Common myeloid progenitor, CD34-positive (primary cell): ENCODE results near the gene ELOVL5.

Source experiments
- CTCF ChIA-PET: fragments of 350-600 bp; sonication (Branson Sonifier 250); formaldehyde crosslinking; loops from one replicate; lab custom pipeline; 2021; ENCODE audit warnings: antibody characterized with exemption; lab: Charles Lee
- POLR2A ChIA-PET: fragments of 350-600 bp; sonication (Branson Sonifier 250); formaldehyde crosslinking; loops from one replicate; lab custom pipeline; 2021; ENCODE audit warnings: antibody characterized with exemption; lab: Charles Lee
- DNase-seq, 3 donors: peaks; one replicate each; pipeline versions ENCODE4 v3.0.0 to v3.0.0-alpha.2; 2013
- H3K27ac ChIP-seq, 2 experiments: 1 replicate in 1 of 2; 2 replicates in 1 of 2; pipeline ENCODE4 v1.7.0; 2013; ENCODE audit warnings: inconsistent platforms in 2 of 2, low read length in 2 of 2, mild to moderate bottlenecking in 2 of 2, low read depth in 1 of 2, moderate library complexity in 1 of 2; ENCODE audit not compliant: severe bottlenecking in 2 of 2, insufficient read depth in 1 of 2, poor library complexity in 1 of 2
- H3K27me3 ChIP-seq, 5 experiments: replicated peaks in 2 of 5; 1 replicate in 3 of 5; 2 replicates in 2 of 5; pipeline versions ENCODE4 v1.6.1 to v1.7.0; 2013; ENCODE audit warnings: low read length in 4 of 5, mild to moderate bottlenecking in 2 of 5, moderate library complexity in 2 of 5, inconsistent platforms in 1 of 5; ENCODE audit not compliant: insufficient read depth in 5 of 5, control insufficient read depth in 4 of 5
- H3K36me3 ChIP-seq, 4 experiments: 1 replicate in 2 of 4; 2 replicates in 2 of 4; pipeline versions ENCODE4 v1.6.1 to v1.7.0; 2013; ENCODE audit warnings: low read length in 3 of 4, control low read depth in 1 of 4, mild to moderate bottlenecking in 1 of 4; ENCODE audit not compliant: control insufficient read depth in 4 of 4, insufficient read depth in 4 of 4
- H3K4me1 ChIP-seq, 4 experiments: 1 replicate in 3 of 4; 2 replicates in 1 of 4; pipeline versions ENCODE4 v1.6.1 to v1.7.1; 2013; ENCODE audit warnings: low read length in 3 of 4, mild to moderate bottlenecking in 3 of 4, control low read depth in 1 of 4, inconsistent platforms in 1 of 4, moderate library complexity in 1 of 4; ENCODE audit not compliant: control insufficient read depth in 4 of 4, insufficient read depth in 4 of 4; ENCODE audit errors: control extremely low read depth in 1 of 4
- H3K4me3 ChIP-seq, 7 experiments: 1 replicate in 4 of 7; 2 replicates in 3 of 7; pipeline versions ENCODE4 v1.5.1 to v1.7.0; 2013; ENCODE audit warnings: mild to moderate bottlenecking in 7 of 7, low read length in 6 of 7, moderate library complexity in 6 of 7, inconsistent platforms in 2 of 7, low read depth in 2 of 7, control low read depth in 1 of 7; ENCODE audit not compliant: insufficient read depth in 4 of 7, control insufficient read depth in 1 of 7; ENCODE audit errors: extremely low read depth in 1 of 7
- H3K9me3 ChIP-seq, 5 experiments: 1 replicate in 4 of 5; 2 replicates in 1 of 5; pipeline versions ENCODE4 v1.6.1 to v1.7.1; 2013; ENCODE audit warnings: low read length in 4 of 5, mild to moderate bottlenecking in 2 of 5, inconsistent platforms in 1 of 5, low read depth in 1 of 5, moderate library complexity in 1 of 5; ENCODE audit not compliant: control insufficient read depth in 4 of 5, insufficient read depth in 2 of 5; ENCODE audit errors: control extremely low read depth in 1 of 5
- WGBS: methylation state at CpG from one replicate; pipeline ENCODE4 v1.1.5; 2013; ENCODE audit not compliant: insufficient coverage; 5-methylcytosine and 5-hydroxymethylcytosine counted together

The ELOVL5 gene

GRCh38 chr6:53295176-53295575 lies 53.6 kb downstream of the ELOVL5 start:
- no CpG with 5 or more reads among the region's 1 CpG for WGBS
- ChIA-PET CTCF (interaction anchor here (1.2 to 2.6 kb wide), 8 partner anchors 14 to 190 kb away, joined by 3 to 20 read pairs (median 6); no protein-coding TSS in a partner anchor), POLR2A (no interaction called here)
- no peak overlapping the region for H3K4me3 ChIP-seq
- no peaks in the 10 kb centered on the region for H3K27me3 ChIP-seq
- H3K9me3 ChIP-seq = no peaks in the 10 kb centered on the region
- peaks cover 15 to 36% (median 21%) of the 10 kb centered on the region in 4 experiments for H3K4me1 ChIP-seq
- no peak for DNase-seq
- no peak overlapping the region for H3K27ac ChIP-seq
- peaks cover 0 to 39% (median 14%) of the 10 kb centered on the region in 4 experiments for H3K36me3 ChIP-seq

- Histone ChIP-seq H3K27ac (no peak overlapping the region), H3K36me3 (peaks cover 0 to 42% (median 15%) of the 10 kb centered on the region in 4 experiments), H3K4me3 (no peak overlapping the region), H3K27me3 (no peaks in the 10 kb centered on the region), H3K4me1 (peaks cover 11 to 30% (median 16%) of the 10 kb centered on the region in 4 experiments), H3K9me3 (no peaks in the 10 kb centered on the region)
- ChIA-PET POLR2A (interaction anchor here (1.0 kb wide), 1 partner anchor 117 kb away, joined by 4 read pairs; no protein-coding TSS in a partner anchor), CTCF (interaction anchor here (0.6 to 2.6 kb wide), 22 partner anchors 8 to 191 kb away, joined by 3 to 20 read pairs (median 4); partner anchors contain the start of gene ELOVL5)
- no peak for DNase-seq
- WGBS = no CpG with 5 or more reads among the region's 1 CpG
Measured at GRCh38 chr6:53294611-53295010, 54.1 kb downstream of the ELOVL5 start.

- ChIA-PET POLR2A (interaction anchor here (1.0 kb wide), 1 partner anchor 117 kb away, joined by 4 read pairs; no protein-coding TSS in a partner anchor), CTCF (interaction anchor here (0.6 to 2.6 kb wide), 21 partner anchors 8 to 191 kb away, joined by 3 to 20 read pairs (median 5); partner anchors contain the start of gene ELOVL5)
- Histone ChIP-seq H3K27me3 (no peaks in the 10 kb centered on the region), H3K4me1 (peaks cover 7 to 25% (median 13%) of the 10 kb centered on the region in 4 experiments), H3K9me3 (no peaks in the 10 kb centered on the region), H3K36me3 (peaks cover 0 to 44% (median 17%) of the 10 kb centered on the region in 4 experiments), H3K27ac (no peak overlapping the region), H3K4me3 (no peak overlapping the region)
- DNase-seq = peak; percentile 46 to 71 (median 70)
- WGBS = 81% methylated on average over 3 of the region's 3 CpGs
Measured at GRCh38 chr6:53294095-53294494, 54.7 kb downstream of the ELOVL5 start.

DNA sequence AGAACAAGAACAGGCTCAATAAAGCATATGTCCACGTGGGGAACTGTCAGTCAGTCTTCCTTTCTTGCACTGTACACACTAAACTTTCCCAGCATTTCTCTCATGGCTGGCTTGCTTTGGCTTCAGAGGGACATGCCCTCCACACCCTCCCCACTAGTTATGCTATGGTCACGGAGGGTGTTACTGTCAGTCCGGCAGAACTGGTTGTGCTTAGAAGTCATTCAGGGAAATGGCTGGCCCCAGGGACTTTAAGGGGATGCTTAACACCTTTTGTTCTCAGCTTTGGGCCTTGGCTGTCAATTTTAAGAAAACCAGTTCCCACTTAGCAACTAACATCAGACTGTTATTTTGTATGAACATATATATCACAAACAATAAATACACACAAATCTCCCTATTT lies 55.1 kb downstream of the ELOVL5 start:
- H3K27me3 ChIP-seq = no peaks in the 10 kb centered on the region
- H3K36me3 ChIP-seq = peaks cover 0 to 48% (median 18%) of the 10 kb centered on the region in 4 experiments
- H3K27ac ChIP-seq = no peak overlapping the region
- WGBS = 92% methylated on average over 2 of the region's 3 CpGs
- ChIA-PET CTCF (interaction anchor here (1.0 to 2.6 kb wide), 12 partner anchors 8 to 126 kb away, joined by 3 to 20 read pairs (median 6); no protein-coding TSS in a partner anchor), POLR2A (interaction anchor here (1.0 kb wide), 1 partner anchor 118 kb away, joined by 4 read pairs; no protein-coding TSS in a partner anchor)
- peaks cover 7 to 24% (median 12%) of the 10 kb centered on the region in 4 experiments for H3K4me1 ChIP-seq
- DNase-seq = no peak
- H3K4me3 ChIP-seq = no peak overlapping the region
- no peaks in the 10 kb centered on the region for H3K9me3 ChIP-seq

- CTCF ChIA-PET = interaction anchor here (0.7 to 4.6 kb wide), 8 partner anchors 11 to 174 kb away, joined by 3 to 24 read pairs (median 4); no protein-coding TSS in a partner anchor
- no peak overlapping the region for H3K4me3 ChIP-seq
- POLR2A ChIA-PET = interaction anchor here (0.6 to 0.9 kb wide), 2 partner anchors 12 to 56 kb away, joined by 3 read pairs; no protein-coding TSS in a partner anchor
- H3K36me3 ChIP-seq = peaks cover 0 to 60% (median 28%) of the 10 kb centered on the region in 4 experiments
- peaks cover 6 to 17% (median 10%) of the 10 kb centered on the region in 4 experiments for H3K4me1 ChIP-seq
- H3K9me3 ChIP-seq = no peaks in the 10 kb centered on the region
- WGBS = 92% methylated on average over 2 of the region's 2 CpGs
- no peak overlapping the region for H3K27ac ChIP-seq
- no peaks in the 10 kb centered on the region for H3K27me3 ChIP-seq
- no peak for DNase-seq
Measured at GRCh38 chr6:53290537-53291510, 57.9 kb downstream of the ELOVL5 start.

- Histone ChIP-seq H3K4me3 (no peak overlapping the region), H3K27ac (no peak overlapping the region), H3K36me3 (peaks cover 0 to 48% (median 22%) of the 10 kb centered on the region in 4 experiments), H3K9me3 (no peaks in the 10 kb centered on the region), H3K27me3 (no peaks in the 10 kb centered on the region), H3K4me1 (peaks cover 5 to 11% (median 6%) of the 10 kb centered on the region in 4 experiments)
- CTCF ChIA-PET = interaction anchor here (0.7 to 4.6 kb wide), 3 partner anchors 14 to 114 kb away, joined by 3 to 24 read pairs (median 5); no protein-coding TSS in a partner anchor
- DNase-seq = no peak
- POLR2A ChIA-PET = no interaction called here
- WGBS = 98% methylated on average over 8 of the region's 9 CpGs
Measured at GRCh38 chr6:53287336-53288225, 61.2 kb downstream of the ELOVL5 start.
